Adrenal gland (tissue), 5 donors: ENCODE measurements around the gene SMAGP.

ENCODE experiments used
- CTCF ChIP-seq, 6 experiments: fragments of 450-650 bp in 4 of 6; fragments of 200-600 bp in 2 of 6; sonication (generic) in 1 of 6; IDR thresholded peaks; 1 replicate in 5 of 6; 2 replicates in 1 of 6; pipeline versions ENCODE4 v1.5.1 to v1.8.0; 2016 to 2021; ENCODE audit warnings: antibody characterized with exemption in 6 of 6, mild to moderate bottlenecking in 2 of 6, moderate library complexity in 1 of 6
- POLR2A ChIP-seq, 2 donors: fragments of 450-650 bp; IDR thresholded peaks; one replicate each; pipeline ENCODE4 v1.6.1; 2017; ENCODE audit warnings: antibody characterized with exemption in 2 of 2, mild to moderate bottlenecking in 2 of 2, moderate library complexity in 1 of 2
- donor health status: DM: no; HTN: no; CAD: no.

GRCh38 chr12:51224625-51225024 lies 45.6 kb downstream of the SMAGP start:
- TF ChIP-seq CTCF (IDR thresholded peaks at IDR 0.05) = no peak
- no peak for TF ChIP-seq POLR2A (IDR thresholded peaks at IDR 0.05)
